GM18498 (cell line): ENCODE measurements around the gene EVI5.
A peak's percentile ranks its signal among the peaks of the same experiment; 100 is the strongest.

ENCODE experiments used
- ATAC-seq: cut with Tn5 transposase; IDR thresholded peaks from one replicate; pipeline ENCODE4 v1.9.1; 2021; ENCODE audit warnings: mild to moderate bottlenecking, moderate library complexity; ENCODE audit not compliant: unreplicated experiment

Gene EVI5

DNA sequence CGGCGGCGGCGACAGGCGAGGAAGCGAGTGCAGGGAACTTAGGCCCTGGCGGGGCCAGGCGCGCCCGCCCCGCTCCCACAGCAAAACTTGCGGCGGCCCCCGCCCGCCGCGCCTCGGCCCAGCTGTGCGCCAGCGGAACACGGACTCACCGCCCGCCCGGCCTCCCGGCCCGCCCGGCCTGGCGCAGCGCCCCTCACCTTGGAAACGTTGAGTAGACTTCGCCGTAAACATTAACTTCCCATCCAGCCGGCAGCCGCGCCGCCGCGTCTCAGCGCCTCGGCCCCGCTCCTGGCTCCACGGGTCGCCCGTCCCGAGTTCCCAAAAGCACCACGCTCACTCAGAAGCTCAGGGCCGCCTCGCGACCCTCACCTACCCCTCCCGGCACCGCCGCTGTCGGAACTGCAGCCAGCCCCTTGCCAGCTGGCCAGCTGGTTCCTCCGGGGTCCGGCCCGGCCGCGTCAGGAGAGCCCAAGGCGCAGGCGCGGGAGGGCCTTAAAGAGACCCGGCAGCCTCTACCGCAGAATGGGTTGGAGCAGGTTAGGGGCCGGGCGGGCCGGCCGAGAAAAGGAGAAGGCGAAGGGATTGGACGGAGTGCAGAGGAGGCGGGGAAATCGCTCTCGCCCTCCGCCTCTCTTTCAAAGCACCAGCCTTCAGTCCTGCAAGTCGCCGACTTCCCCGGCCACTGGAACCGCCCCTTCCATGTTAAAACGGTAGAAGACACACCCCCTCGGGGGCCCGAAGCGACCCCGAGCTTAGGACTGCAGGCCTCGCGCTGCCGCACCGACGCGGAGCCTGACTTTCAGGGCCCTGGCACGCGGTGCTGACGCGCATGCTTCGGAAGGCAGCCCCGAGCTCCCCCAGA lies at the start of gene EVI5:
EVI5 (minus strand) TSS at position 470 of the 862 bp plus-strand sequence. CDS start 48,562 bp downstream, outside the sequence.
- peak; percentile 96 for ATAC-seq

DNA sequence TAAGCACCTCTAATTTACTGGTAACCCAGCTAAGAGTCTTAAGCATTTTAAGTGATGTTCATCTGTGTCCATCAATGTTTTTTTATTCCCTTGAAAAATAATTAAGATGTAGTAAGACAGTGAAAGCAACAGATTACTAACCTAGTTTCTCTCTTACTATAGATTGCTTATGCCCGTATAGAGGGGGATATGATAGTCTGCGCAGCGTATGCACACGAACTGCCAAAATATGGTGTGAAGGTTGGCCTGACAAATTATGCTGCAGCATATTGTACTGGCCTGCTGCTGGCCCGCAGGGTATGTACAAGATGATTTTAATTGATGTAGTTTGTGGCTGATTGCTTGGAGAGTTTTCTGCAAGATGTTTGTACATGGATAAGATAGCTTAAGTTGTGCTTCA lies 49.7 kb upstream of the EVI5 start:
- no peak for ATAC-seq

DNA sequence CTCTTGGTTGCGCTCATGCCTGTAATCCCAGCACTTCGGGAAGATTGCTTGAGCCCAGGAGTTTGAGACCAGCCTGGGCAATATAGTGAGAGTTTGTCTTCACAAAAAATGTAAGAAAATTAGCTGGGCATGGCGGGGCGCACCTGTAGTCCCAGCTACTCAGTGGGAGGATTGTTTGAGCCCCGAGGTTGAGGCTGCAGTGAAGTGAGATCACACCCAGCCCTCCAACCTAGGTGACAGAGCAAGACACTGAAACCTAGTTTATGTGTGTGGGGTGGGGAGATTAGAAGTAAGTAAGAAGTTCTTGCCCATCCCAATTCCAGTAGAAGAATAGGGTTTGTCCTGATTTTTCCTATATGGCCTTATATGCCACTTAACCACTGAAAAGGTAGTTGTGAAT lies 48.9 kb upstream of the EVI5 start:
- ATAC-seq = no peak

DNA sequence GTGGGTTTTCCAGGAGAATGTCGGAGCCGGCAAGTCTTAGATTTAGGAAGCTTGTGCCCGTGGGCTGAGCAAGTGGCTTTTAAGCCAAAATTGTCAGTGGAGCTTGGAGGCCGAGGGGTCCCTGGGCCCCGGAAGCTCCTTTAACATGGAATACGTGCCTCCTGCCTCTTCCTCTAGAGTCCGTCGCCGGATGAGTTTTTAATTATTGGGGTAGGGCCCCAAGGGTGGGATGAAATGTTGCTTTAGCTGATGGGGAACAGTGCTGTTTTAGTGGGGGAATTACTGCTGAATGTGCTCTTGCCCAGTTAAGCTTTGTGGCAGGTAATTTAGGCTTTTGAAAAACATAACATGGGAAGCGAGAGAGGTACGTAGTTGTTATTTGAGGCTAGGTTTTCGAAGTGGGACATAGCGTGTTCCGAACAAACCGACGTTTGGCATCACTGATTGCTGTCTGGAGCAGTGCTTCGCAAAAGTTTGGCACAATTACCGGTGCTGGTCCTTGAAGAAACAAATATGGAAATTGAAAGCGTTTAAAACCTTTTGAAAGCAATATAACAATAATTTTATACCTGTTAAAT lies 47.7 kb upstream of the EVI5 start:
- ATAC-seq = peak; percentile 1

DNA sequence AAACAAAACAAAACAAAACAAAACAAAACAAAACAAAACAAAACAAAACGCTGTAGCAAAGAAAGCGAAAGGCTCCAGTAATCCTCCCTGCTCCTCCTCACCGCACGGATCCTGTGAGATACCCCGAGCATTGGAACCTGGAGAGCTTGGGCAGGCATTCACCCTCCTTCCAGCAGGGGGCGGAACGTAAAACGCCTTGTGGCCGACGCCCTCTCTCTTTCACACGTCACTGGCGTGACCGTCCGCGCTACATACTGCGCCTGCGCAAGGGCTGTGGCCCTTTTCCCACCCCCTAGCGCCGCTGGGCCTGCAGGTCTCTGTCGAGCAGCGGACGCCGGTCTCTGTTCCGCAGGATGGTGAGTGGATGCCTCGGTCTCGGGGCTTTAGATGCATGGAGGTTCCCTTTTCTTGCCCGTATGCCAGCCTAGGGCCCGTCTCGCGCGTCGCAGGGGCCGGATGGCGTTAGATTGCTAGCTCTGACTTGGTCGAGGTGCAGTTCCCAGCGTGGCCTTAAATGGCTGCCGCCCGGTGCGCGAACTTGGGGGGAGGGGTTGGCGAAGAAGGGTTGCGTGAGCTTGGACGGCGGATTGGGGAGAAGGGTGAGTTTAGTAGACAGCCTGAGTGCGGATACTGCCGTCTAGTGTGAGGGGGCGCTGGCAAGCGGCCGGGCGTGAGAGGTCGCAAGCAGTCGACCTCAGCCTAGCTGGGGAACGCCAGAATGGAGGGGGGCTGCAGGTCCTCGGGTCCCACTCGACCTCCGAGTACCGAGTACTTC lies 47.0 kb upstream of the EVI5 start, which contains the start of gene RPL5:
RPL5 (plus strand) TSS at position 279 of the 775 bp plus-strand sequence; CDS start at position 354, 75 bp downstream.
- peak; percentile 92 for ATAC-seq

DNA sequence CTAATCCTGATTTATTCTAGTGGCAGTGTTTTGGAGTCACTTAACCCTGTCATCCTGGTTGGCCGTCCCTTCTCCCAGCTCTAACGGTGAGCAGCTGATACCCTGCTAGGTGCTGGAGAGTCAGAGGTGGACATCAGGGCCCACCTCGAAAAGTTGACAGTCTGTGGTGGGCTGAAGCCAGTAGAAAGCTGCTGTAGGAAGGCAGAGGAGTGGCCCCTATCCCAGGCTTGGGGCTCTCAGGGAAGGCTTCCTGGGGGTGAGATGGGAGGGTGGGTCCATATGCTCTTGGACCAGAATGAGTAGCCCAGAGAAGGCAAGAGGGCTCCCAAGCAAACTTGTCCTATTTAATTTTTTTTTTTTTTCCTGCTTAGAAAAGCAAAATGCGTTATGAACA lies 46.5 kb upstream of the EVI5 start:
- no peak for ATAC-seq

DNA sequence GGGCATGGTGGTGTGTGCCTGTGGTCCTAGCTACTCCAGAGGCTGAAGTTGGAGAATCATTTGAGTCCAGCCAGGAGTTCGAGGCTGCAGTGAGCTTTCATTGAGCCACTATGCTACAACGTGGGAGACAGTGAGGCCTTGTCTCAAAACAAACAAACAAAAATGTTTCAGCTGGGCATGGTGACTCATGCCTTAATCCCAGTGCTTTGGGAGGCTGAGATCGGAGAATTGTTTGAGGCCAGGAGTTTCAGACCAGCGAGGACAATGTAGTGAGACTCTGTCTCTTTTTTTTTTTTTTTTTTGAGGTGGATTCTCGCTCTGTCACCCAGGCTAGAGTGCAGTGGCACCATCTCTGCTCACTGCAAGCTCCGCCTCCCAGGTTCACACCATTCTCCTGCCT lies 41.9 kb upstream of the EVI5 start:
- no peak for ATAC-seq

DNA sequence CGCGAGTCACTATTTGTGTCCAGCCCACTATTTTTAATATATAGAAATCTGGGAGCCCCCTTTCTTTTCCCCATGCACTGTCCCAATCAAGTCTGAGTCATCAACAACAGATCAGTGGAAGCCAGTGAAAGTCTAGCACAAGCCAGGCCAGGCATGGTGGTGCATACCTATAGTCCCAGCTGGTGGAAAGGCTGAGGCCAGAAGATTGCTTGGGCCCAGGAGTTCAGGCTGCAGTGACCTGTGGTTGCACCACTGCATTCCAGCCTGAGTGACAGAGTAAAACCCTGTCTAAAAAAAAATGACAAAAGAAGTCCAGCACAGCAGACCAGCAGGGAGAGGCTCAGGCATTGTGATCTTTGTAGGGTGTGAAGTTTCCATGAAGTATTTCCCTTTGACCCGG lies 38.0 kb upstream of the EVI5 start:
- ATAC-seq = no peak

DNA sequence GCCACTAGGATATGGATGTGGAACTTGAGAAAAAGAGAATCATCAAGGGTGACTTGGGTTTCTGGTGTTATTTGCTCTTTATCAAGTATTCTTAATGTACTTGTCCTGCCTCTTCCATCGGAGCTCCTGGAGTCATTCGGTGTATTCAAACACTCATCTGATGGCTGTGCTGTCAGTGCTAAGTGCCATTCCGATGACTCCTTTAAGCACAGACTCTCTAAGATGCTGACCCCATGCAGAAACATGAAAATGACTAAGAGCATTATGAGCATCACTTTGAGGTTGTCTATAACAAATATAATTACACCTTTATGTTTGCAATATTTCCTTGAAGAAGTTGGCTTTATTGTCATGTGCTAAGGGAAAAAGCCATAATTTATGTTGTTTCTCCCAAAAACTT lies 35.6 kb upstream of the EVI5 start:
- no peak for ATAC-seq

DNA sequence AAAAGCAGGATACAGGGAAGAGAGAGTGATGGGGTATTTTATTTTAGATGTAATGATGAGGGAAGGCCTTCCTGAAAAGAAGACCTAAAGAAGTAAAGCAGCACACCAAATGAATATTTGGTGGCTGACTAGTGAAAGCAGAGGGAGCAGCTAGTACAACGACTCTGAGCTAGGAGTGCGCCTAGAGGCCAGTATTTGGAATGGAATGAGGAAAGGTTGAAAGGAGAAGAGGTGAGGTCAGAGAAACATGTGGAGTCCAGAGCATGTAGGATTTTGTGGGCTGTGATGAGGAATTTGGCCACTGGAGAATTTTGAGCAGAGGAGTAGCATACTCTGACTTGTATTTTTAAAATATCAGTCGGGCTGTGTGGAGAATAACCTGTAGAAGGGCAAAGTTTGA lies 35.1 kb upstream of the EVI5 start:
- no peak for ATAC-seq

DNA sequence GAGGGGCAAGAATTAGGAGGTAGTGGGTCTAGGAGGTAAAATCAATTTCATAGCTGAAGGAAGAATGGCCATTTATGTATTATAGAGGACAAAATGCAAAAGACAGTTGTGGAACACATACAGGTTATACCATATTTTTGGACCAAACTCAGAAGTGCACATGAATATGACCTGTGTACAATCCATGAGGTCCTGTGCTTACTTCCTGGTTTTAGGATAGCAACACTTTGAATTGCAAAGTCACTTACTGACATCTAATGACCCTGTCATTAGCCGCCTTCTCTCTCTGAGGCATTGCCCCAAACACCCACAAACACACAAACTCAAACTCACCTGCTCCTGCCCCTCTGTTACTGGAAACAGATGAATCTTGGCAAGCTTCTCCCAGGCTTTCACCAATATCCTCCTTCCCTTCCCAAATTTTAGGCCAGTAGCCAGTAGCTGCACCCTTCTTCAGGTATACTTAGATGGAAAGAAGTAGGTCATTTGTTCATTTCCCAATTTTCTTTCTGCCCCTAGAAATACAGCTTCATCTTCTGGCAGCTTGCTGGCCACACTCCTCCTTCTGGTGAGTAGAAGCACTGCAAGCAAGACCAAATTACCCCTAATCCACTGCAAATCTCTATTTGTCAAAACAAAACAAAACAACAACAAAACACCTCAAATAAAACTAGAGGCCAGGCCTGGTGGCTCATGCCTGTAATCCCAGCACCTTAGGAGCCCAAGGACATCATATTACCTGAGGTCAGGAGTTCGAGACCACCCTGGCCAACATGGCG lies 33.3 kb upstream of the EVI5 start:
- peak; percentile 77 for ATAC-seq

DNA sequence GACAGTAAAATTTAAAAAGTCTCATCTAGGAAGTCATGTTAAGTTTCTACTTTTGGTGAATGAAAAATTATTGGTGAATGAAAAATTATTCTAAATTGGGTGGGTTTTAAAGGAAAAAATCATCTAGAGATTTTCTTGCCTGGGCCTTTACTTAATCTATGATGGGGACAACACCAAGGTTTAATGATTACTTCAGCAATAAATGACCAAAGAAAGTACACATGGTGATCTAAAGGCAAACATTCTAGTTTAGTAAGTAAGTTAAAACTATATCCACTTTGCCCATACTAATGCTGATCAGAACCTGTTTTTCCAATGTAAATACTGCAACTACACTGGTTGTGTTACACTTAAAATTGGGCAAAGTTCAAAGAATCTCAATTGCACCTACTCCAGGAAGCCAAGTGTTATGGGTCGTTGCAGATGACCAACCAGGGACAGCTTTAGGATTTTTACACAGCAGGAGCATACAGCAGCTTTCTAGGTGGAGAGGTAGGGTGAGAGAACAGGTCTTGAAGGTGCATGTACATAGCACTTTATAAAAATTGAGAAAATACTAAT lies 32.3 kb upstream of the EVI5 start:
- ATAC-seq = no peak

DNA sequence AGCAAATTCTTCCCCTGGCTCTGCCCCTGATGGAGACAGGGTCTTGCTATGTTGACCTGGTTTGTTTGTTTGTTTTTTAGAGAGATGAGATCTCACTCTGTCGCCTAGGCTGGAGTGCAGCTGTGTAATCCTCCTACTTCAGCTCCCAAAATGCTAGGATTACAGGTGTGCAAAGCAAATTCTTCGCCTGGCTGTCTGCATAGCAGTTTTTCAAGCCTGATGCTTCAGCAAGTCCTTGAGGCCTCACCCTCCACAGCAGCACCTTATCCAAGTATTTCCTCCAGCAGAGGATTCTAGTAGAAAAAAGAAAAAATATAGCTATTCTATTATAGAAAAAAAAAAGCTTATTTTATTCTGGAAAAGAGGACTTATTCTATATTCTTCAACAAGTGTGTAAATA lies 31.8 kb upstream of the EVI5 start:
- ATAC-seq = no peak

DNA sequence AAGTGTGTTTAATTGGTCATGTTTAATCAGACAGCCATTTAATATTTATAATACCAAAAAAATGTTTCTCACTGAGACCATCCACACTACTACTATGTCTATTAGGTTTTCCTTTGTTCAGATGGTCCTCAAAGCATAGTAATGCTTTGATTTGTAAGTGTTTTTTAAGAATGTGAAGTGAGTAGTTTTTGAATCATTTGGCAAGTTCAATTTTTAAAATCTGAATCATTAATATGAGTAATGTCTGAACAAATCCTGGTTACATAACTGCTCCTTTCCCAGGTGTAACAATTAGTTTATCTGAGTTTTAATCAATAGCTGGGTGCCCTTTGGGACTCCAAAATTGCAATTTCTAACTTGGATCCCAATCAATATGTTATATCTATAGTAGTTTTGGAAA lies 23.5 kb upstream of the EVI5 start:
- no peak for ATAC-seq

DNA sequence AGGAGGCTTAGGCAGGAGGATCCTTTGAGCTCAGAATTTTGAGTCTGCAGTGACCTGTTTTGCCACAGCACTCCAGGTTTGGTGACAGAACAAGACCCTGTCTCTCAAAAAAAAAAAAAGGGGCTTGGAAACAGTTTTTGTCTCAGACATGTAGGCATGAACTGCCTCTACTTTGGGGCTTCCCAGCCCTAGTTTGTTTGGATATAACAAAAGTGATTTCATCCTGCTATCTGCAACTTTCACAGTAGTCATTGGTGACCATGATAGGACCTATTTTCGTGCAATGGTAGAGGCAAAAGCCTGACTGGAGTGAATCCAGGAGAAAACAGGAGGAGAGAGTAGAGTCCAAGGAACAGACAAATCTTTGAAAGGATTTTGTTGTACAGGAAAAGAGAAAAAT lies 20.3 kb upstream of the EVI5 start:
- no peak for ATAC-seq

DNA sequence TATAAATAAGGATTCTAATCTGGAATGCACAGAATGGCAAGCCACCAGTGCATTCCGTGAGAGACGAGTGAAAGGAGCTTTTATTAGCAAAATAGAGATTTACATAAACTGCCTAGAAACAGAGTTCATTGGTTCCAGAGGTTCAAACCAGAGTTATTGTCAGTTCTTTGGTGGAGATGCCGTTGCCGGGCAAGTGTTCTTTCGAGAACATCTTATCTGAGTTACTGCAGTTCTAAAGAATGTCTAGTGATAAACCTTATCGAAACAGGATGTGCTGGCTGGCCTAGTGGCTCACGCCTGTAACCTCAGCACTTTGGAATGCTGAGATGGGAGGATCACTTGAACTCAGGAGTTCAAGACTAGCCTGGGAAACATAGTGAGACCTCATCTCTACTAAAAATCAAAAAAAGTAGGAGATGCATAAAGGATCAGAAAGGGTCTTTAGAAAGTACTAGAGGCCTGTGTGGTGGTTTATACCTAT lies 19.9 kb upstream of the EVI5 start:
- ATAC-seq = no peak

DNA sequence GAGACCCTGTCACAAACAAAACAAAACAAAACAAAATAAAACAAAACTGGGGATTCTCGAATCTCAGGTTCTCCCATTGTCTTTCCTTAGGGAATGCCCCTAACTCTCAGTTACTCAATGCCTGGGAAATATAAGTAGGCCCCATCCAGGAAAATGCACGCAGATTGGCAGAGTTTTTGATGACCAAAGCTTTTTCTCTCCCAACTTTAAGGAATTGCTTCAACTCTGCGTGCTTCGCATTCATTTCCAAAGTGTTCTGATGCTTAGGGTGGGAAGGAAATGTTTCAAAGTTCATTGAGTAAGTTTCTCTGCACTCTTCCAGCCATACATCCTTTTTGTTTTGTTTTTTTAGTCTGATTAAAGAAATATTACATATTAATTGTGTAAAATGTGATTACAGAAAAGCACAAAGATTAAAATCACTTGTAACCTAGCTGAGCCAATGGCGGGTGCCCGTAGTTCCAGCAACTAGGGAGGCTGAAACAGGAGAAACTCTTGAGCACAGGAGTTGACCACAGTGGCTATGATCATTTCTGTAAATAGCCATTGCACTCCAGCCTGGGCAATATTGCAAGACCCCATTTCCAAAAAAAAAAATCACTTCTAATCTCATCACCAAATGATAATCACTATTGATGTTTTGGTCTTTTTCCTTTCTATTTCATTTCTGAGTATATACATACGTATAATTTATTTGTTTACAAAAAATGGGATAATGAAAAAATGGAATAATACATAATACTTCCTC lies 18.4 kb upstream of the EVI5 start:
- no peak for ATAC-seq

DNA sequence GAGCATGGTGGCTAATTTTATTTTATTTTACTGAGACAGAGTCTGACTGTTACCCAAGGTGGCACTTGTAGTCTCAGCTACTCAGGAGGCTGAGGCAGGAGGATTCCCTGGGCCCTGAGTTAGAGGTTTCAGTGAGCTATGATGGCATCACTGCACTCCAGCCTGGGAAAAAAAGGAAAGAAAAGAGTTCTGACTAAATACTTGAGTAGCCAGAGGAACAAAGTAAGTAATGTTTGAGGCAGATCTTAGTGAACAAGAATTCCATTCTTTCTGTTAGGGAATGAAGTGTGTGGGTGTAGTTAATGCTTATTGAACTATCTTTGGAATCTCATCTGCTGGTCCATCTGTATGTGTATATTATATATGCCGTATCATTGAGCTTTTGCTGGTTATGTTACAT lies 13.1 kb upstream of the EVI5 start:
- no peak for ATAC-seq

DNA sequence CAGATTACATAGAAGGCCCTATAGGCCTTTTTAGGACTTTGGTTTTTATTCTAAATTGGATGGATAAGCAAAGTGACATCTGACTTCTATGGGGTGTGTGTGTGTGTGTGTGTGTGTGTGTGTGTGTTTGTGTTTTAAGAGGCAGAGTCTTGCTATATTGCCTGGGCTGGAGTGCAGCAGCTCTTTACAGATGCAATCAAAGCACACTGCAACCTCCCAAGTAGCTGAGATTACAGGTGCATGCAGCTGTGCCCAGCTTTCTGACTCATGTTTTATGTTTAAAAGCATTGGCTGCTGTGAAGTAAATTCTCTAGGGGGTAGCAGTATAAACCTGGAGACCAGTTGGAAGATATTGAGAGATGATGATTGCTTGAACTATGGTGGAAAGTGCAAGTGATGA lies 12.4 kb upstream of the EVI5 start:
- ATAC-seq = no peak

DNA sequence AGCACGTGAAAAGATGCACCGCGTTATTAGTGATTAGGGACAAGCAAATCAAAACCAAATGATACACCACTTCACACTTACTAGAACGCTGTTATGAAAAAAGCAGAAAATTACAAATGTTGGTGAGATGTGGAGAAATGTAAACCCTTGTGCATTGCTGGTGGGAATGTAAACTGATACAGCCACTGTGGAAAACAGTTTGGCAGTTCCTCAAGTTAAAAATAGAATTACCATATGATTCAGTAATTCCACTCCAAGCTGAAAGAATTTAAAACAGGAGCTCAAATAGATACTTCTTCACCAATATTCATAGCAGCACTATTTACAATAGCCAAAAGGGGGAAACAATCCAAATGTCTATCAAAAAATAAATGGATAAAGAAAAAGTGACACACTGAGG lies 10.3 kb upstream of the EVI5 start:
- ATAC-seq = no peak
